ENCODE data around the gene NUDC. TPM values are rescaled to one million over a fixed set of nuclear protein-coding genes. Genes with fewer than 3 reads are reported as not detected.

Gene NUDC
- total RNA-seq, 2 experiments from 2014 or later, result 65.7 to 106 TPM

DNA sequence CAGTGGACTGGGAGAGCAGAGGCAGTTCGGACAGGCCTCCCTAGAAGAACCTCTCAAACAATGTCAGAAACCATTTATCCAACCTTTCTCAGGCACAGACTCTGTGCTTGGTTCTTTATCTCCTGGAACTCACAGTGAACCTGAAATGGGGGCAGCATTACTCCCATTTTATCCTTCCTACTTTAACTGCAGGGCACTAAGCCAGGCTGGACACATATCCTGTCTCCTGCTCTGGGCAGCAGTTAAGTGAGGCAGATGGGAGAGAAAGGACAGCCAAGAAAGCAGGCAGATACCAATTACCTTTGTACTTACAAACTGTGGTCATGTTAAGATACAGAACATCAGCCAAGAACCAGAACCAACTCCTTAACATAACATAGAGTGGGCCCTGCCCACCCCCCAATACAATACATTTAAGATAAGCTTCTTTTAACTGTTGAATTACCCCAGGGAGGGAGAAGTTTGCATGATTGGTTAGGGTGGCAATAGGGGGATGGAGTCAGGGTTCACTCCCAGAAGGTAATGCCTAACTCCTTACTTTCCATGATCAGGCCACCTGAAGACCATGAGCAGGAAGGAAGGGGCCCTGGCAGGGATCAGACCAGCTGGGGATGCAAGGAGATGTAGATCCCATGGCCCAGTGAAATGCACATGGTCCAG, 27.9 kb downstream of the NUDC start:
- TF ChIP-seq EZH2phosphoT487 (IDR thresholded peaks at IDR 0.05; ENCODE audit: borderline replicate concordance, low read depth, low read length), result no peak
- TF ChIP-seq, protein P1, sequence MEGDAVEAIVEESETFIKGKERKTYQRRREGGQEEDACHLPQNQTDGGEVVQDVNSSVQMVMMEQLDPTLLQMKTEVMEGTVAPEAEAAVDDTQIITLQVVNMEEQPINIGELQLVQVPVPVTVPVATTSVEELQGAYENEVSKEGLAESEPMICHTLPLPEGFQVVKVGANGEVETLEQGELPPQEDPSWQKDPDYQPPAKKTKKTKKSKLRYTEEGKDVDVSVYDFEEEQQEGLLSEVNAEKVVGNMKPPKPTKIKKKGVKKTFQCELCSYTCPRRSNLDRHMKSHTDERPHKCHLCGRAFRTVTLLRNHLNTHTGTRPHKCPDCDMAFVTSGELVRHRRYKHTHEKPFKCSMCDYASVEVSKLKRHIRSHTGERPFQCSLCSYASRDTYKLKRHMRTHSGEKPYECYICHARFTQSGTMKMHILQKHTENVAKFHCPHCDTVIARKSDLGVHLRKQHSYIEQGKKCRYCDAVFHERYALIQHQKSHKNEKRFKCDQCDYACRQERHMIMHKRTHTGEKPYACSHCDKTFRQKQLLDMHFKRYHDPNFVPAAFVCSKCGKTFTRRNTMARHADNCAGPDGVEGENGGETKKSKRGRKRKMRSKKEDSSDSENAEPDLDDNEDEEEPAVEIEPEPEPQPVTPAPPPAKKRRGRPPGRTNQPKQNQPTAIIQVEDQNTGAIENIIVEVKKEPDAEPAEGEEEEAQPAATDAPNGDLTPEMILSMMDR (conservative IDR thresholded peaks at IDR 0.05; ENCODE audit: low read length), result no peak

DNA sequence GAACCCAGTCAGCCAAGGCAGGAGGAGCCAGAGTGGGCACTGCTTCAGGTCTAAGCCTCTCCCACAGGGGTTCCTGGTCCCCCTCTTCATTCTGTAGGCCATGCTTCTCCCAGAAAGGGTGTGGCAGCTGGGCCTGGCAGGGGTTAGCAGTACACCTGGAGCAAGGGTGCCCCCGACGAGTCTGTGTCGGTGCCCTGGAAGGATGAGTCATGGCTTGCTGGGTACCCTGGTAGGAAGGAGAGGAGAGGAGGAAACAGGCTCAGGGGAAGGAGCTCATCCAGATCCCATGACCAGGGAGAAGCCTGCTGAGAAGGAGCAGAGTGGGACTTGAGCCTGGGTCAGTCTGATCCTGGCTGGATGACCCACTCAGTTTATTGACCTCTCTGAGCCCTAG, 28.4 kb downstream of the NUDC start:
- Histone ChIP-seq H3K4me2 (ENCODE audit: low read length) (no peak overlapping the region), H3K9me3 (ENCODE audit: low read length) (no peaks in the 10 kb centered on the region), H3K9me2 (ENCODE audit: insufficient read depth, low read length) (no peaks in the 10 kb centered on the region), H3K27ac (ENCODE audit: low read depth, low read length, poor library complexity, severe bottlenecking) (no peak overlapping the region), H3K36me3 (ENCODE audit: insufficient read depth, low read length) (peaks cover 25% of the 10 kb centered on the region), H3K79me2 (ENCODE audit: insufficient read depth, low read depth, low read length) (no peaks in the 10 kb centered on the region), H3K4me1 (ENCODE audit: insufficient read depth, low read length, poor library complexity, severe bottlenecking) (no peaks in the 10 kb centered on the region), H2AFZ (ENCODE audit: low read length) (no peak overlapping the region), H3K4me3 (ENCODE audit: low read depth, low read length, poor library complexity, severe bottlenecking) (no peak overlapping the region), H4K20me1 (ENCODE audit: insufficient read depth, low read length) (no peaks in the 10 kb centered on the region)
- BruUV-seq (replicated peaks), result no TSS peak
- intact Hi-C loops (cut with micrococcal nuclease; ENCODE audit: unreplicated experiment), result no loop called here
- CTCF ChIA-PET (ENCODE audit: unreplicated experiment), result no interaction called here
- POLR2A ChIA-PET, result no interaction called here
- no peak for TF ChIP-seq EZH2phosphoT487 (IDR thresholded peaks at IDR 0.05; ENCODE audit: borderline replicate concordance, low read depth, low read length)
- TF ChIP-seq, protein P1 (conservative IDR thresholded peaks at IDR 0.05; ENCODE audit: low read length), result no peak
- DNase-seq (ENCODE audit: low spot score), result no peak

More for the DNA sequence above, 27.9 kb downstream of the NUDC start:
- peaks cover 30% of the 10 kb centered on the region for H3K36me3 ChIP-seq (ENCODE audit: insufficient read depth, low read length)
- no peaks in the 10 kb centered on the region for H4K20me1 ChIP-seq (ENCODE audit: insufficient read depth, low read length)
- H2AFZ ChIP-seq (ENCODE audit: low read length), result no peak overlapping the region
- BruUV-seq (replicated peaks), result no TSS peak
- no peak for DNase-seq (ENCODE audit: low spot score)
- no peak overlapping the region for H3K4me2 ChIP-seq (ENCODE audit: low read length)
- CTCF ChIA-PET (ENCODE audit: unreplicated experiment), result no interaction called here
- no peak overlapping the region for H3K27ac ChIP-seq (ENCODE audit: low read depth, low read length, poor library complexity, severe bottlenecking)
- intact Hi-C loops (cut with micrococcal nuclease; ENCODE audit: unreplicated experiment), result no loop called here
- POLR2A ChIA-PET, result no interaction called here
- H3K9me3 ChIP-seq (ENCODE audit: low read length), result no peaks in the 10 kb centered on the region
- H3K4me3 ChIP-seq (ENCODE audit: low read depth, low read length, poor library complexity, severe bottlenecking), result no peak overlapping the region
- no peaks in the 10 kb centered on the region for H3K4me1 ChIP-seq (ENCODE audit: insufficient read depth, low read length, poor library complexity, severe bottlenecking)
- H3K9me2 ChIP-seq (ENCODE audit: insufficient read depth, low read length), result no peaks in the 10 kb centered on the region
- H3K79me2 ChIP-seq (ENCODE audit: insufficient read depth, low read depth, low read length), result no peaks in the 10 kb centered on the region

DNA sequence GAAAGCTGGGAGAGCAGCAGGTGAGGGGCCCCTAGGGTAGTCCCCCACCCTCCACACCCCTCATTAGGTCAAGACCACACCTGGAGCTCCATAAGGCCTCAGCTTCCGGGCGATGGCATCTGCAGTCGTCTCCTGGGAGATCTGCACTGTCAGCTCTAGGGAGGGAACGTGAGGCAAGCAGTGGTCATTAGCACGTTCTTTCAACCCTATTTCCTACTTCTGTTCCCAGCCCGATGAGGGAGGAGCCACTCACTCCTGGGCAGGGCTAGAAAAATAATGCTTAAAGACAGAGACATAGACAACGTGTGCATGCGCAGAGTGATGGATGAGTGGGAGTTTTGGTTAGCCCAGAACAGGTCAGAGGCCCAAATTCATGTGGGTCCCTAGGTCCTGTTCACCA, 29.1 kb downstream of the NUDC start:
- H3K36me3 ChIP-seq (ENCODE audit: insufficient read depth, low read length), result peaks cover 18% of the 10 kb centered on the region
- no peaks in the 10 kb centered on the region for H4K20me1 ChIP-seq (ENCODE audit: insufficient read depth, low read length)
- intact Hi-C loops (cut with micrococcal nuclease; ENCODE audit: unreplicated experiment), result no loop called here
- no peak overlapping the region for H3K4me3 ChIP-seq (ENCODE audit: low read depth, low read length, poor library complexity, severe bottlenecking)
- no peaks in the 10 kb centered on the region for H3K9me2 ChIP-seq (ENCODE audit: insufficient read depth, low read length)
- CTCF ChIA-PET (ENCODE audit: unreplicated experiment), result no interaction called here
- H3K27ac ChIP-seq (ENCODE audit: low read depth, low read length, poor library complexity, severe bottlenecking), result no peak overlapping the region
- no peak overlapping the region for H3K4me2 ChIP-seq (ENCODE audit: low read length)
- no peaks in the 10 kb centered on the region for H3K79me2 ChIP-seq (ENCODE audit: insufficient read depth, low read depth, low read length)
- POLR2A ChIA-PET, result no interaction called here
- TF ChIP-seq, protein P1 (conservative IDR thresholded peaks at IDR 0.05; ENCODE audit: low read length), result no peak
- no peak for TF ChIP-seq EZH2phosphoT487 (IDR thresholded peaks at IDR 0.05; ENCODE audit: borderline replicate concordance, low read depth, low read length)
- no TSS peak for BruUV-seq (replicated peaks)
- H3K9me3 ChIP-seq (ENCODE audit: low read length), result no peaks in the 10 kb centered on the region
- DNase-seq (ENCODE audit: low spot score), result no peak
- H2AFZ ChIP-seq (ENCODE audit: low read length), result no peak overlapping the region
- no peaks in the 10 kb centered on the region for H3K4me1 ChIP-seq (ENCODE audit: insufficient read depth, low read length, poor library complexity, severe bottlenecking)

Data from OCI-LY7 (cell line).